Amygdala (tissue), 56 donors: ENCODE measurements around the gene BTBD16.

ENCODE experiments used
- DNase-seq, 56 donors: peaks; one replicate each; lab custom pipeline; 2025; lab: John Stamatoyannopoulos, UW

BTBD16 gene

DNA sequence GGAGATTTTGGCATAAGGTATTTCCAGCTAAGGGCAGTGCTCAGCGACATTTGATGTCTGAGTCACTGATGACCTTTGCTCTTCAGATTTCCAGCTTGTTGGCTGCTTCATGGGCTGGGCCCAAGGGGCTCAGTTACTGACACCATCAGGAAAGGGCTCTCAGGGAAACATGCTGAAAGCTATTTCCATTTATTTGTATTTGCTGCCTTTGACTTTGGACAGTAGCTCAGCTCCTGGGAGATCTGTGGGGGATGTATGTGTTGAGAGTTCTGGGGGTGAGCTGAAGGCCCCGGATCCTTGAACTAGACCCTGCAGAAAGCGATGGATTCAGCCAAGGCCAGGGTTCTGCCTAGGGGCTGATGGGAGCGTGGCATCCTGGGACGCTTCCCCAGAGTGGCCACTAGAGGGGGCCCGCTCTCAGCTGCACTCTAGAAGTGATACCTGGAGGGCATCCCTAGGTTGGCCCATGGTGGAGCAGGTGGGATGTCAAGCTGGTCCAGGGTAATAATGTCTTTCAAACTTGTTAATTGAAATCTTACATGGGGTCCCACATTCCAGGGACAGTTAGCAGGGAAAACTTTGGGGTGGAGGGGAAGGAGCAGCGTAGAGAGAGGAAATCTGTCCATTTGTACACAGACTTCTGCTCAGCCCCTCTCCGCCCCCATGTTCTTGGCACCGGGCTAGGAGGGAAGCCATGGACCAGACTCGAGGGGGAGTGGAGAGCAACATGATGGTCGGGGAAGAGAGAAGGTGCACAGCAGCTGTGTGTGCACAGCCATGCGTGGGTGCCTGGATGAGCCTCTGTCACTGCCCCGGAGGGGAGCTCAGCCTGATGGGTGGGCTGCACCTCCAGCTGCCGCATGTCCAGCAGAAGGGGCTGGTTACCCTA, 3.0 kb upstream of the BTBD16 start:
- DNase-seq, result peak in 24 of 56 donors; percentile 4 to 53 (median 18)

DNA sequence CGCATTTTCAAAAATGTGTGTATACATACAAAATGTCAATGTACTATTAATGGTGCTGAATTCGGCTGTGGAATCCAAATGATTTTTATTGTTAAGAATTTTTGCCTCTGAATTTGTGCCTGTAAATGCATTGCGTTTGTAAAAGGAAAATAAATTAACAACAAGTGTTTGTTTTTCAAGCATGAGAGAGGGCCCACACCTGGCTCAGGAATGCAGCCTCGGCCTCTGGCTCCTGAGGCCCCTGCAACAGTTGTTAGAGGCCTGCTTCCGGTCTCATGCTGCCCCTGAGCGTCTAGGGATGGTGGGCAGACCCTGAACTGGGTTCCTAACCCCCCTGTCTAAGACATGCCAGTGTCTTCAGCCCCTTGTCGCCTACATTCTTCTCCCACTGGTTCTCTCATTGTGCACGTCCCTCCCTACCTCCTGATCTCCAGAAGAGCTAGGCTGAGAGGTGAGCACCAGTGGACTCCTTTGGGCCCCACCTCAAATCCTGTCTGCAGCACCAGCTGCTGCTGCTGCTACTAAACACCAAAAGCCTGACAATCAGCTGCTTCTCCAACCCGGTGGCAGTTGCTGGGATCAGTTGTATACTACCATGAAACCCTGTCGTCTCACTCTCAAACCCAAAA, 1.9 kb upstream of the BTBD16 start:
- DNase-seq, result no peak

DNA sequence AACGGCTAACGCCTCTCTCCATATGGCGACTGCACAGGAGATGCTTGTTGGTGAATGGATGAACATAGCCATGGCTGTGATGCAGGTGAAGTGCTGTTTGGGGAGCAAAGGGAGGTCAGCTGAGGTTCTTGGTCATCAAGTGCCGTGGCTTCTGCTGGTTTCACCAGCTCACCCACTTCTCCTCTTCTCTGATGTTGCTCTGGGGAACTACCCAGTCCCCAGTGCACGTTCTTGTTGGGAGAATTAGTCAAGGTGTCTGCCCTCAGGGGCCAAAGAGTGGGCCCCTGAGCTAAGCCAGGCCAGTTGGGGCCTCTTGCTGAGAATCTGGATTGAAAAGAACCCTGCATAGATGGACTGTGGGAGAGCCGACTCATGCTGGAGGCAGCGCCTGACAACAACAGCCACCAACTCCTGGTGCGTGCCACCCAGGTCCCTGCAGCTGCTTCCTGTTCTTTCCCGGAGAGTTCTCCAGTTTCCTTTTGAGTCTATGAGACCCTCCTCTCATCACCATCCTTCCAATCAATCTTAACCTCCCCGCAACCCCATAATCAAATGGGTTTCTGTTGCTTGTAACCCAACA, 3.0 kb downstream of the BTBD16 start:
- DNase-seq, result no peak

DNA sequence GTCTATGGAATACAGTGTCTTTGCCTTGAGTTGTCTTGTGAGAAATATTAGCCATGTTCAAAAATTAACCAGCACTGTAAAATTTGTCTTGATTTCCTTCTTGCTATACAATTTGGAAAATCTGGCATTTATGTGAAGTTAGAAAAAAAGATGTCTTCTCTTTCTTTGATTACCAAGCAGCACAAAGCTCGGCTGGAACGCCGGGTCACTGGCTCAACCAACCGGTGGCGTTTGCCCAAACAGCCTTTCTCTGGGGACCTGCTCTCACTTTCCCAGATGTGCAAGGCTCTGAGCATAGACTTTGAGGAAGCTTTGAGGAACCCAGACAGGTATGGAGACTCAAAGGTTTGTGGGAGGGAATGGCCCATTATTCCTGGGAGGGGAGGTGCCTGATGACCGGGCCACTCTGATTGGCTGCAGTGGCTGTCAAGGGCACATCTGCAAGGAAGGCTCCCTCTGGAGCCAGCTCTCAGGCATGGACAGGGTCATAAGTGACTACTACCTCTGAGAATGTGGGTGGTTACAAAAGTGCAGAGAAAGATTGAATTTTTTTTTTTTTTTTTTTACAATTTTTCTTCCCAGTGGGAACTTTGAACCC, 5.6 kb downstream of the BTBD16 start:
- DNase-seq, result no peak

DNA sequence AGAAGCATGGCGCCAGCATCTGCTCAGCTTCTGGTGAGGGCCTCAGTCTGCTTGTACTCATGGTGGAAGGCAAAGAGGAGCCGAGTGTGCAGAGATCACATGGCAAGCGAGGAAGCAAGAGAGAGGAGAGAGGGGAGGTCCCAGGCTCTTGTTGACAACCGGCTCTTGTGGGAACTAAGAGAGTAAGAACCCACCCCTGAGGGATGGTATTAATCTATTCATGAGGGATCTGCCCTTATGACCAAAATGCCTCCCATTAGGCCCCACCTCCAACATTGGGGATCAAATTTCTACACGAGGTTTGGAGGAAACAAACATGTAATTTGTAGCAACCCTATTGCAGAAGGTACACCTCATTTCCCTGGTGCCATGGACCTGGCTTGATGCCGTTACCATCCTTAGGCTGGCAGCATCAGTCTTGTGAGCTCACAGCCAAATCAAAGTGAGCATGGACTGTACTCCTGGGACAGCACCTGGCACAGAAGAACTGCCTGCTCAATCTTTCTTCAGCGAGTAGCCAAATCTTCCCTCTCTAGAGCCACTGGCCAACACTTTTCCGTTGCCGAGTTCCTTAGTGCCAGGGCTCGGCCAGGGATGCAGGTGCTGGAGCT, 6.5 kb downstream of the BTBD16 start:
- no peak for DNase-seq

DNA sequence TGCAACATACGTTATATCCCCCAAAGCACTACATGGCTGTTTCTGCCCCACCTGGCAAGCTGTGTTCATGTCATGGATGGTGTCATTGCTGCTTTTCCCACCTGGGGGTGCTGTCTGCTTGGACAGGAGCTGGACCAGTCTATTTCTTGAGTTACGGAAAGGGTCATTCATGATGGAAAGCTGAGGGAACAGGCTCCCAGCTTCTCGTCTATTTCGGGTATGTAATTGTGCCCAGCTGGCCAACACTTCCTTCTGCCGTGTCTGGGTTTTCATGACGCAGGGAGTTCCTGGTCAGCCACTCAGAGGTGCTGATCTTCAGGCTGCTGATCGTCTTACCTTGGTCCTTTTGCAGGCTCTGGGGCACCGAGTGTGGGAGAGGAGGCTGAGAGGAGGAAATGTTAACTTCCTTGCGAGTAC, 8.6 kb downstream of the BTBD16 start:
- DNase-seq, result peak in 32 of 56 donors; percentile 11 to 78 (median 38)

DNA sequence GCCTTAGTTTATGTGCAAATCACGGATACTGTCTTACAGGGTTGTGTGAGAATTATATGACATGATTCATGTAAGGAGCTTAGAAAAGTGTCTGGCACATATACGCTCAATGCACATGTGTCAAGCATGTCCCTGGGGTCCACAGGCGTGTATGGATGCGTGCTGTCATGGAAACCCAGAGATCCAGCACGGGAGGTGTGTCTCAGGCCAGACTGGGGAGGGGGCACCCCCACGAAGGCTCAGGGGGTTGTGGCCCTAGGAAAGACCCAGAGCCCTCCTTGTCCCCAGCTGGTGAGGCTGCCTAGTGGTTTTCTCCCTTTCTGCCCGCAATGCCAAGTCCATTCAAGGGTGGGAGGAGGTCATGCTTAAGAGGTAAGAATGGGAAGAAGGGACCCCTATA, 9.1 kb downstream of the BTBD16 start:
- DNase-seq, result no peak

DNA sequence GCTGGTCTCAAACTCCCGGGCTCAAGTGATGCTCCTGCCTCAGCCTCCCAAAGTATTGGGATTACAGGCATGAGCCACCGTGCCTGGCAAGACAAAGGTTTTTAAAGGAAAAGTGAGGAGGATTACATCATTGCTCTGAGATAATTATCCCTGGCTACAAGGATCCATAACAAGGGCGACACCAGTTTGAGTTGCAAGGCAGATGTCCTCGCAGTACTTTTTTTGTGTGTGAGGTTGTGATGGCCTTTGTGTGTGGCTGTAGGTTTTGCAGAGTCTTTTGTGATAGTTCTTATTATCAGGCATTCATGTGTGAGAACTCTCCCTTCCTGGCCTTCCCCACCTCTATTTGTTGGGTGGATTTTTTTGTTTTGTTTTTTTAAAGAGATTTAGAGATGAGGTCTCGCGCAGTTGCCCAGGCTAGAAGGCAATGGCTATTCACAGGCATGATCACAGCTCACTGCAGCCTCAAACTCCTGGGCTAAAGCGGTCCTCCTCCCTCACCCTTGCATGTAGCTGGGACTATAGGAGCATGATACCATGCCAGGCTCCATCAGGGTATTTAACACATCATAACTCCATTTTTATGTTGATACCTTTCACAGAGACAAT, 10.0 kb downstream of the BTBD16 start:
- DNase-seq, result no peak

DNA sequence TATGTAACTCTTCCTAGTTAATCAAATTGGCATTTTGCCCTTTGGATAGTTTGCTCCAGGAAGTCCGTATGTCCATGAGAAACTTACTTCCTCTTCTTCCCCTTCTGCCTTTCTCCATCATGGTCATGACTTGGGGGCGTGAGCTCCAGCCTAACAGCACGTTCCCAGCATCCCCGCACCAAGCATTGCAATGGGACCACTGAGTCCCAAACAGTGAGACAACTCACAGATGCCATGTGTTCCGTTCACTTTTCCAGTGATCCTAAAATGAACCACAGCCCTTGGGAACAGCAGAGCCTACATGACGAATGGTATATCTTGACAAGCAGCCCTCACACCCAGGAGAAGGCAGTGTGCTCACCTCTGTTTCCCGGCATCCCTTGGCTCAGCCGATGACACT, 10.7 kb downstream of the BTBD16 start:
- DNase-seq, result no peak

DNA sequence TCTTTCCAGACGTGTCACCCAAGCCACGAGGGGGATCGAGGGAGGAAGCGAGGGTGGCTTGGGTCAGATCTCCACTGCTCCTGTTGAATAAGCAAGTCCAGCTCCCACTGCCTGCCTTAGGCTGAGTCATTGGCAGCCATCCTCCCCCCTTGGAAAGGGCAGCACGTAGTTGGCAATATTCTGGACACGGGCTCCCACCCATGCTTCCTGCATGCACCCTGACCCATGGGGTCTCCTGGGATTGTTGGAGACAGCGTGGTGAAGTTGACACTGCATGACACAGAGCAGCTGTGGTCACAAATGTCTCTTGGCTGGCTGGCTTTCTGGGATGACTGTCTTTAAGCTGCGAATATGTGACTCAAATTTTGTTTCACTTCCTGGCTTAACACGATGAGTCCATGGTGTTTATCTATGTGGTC, 11.2 kb downstream of the BTBD16 start:
- DNase-seq, result no peak

DNA sequence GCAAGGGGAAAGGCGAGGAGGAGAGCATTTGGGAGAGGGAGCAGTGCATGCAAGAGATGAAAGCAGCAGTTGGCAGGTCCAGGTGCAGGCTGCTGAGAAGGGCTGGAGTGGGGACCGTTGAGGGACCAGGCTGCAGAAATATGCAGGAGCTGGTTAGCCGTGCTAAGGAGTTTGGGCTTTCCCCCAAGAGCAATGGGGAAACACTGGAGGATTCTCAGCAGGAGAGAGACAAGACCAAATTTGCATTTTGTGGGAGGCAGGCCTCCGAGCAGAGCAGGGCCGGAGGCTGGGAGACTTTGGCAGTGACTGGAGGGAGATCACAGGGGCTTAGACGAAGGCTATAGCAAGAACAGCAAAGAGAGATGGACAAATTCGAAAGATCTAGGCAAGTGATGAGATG, 11.8 kb downstream of the BTBD16 start:
- DNase-seq, result no peak

DNA sequence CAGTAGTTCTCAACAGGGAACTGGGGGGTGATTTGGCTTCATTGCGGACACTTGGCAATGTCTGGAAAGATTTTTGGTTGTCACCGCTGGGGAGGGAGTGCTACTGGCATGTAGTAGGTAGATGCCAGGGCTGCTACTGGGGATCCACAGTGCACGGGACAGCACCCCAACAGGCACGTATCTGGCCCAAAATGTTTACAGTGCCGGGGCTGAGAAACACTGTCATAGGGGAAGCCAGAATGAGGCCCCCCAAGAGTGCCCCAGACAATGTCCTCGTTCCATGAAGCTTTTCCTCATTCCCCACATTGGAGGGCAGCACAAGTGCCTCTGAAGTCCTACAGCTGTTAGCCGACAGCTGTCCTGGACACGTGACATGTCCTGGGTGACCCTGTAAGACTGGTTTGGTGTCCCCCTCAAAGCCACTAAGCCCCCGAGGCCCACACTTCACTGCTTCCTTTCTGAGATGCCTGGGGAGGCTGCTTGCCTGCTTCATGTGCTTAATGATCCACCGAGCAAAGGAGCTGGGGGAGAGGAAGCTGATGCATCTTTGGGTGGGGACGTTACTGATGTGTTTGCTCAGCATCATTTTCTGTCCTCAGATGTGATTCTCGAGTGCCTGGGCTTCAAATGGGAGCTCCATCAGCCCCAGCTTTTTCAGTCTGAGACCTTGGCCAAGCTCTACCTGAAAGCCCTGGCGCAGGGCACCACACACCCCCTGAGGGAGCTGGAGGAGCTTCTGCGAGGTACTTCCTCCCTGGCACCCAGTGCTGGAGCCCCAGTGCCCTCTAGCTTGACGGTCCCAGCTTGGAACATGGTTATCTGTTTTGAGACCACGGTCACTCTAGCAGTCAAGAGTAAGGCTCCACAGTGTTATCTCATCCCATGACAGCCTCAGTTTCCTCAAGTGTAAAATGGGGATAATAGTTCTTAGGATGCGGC, 14.7 kb downstream of the BTBD16 start:
- DNase-seq, result no peak

DNA sequence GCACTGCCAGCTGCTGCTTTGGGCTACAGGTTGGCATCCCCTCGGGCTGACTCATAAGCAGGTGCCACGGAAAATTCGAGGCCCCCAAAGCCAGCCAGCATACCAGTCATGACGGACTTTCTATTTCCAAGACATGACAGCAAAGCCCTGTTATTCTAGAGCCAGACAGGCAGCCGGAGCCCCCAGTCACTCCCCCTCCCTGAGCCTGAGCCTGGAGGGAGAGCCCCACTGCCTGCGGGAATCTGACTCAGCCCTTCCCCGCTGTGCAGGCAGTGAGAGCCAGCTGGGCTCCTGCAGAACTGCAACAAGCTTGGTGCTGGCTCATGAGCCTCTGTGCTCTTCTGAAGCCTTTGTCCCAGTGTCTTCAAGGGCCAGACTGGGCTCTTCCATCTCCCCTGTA, 15.8 kb downstream of the BTBD16 start:
- DNase-seq, result peak in 36 of 56 donors; percentile 3 to 83 (median 52)

DNA sequence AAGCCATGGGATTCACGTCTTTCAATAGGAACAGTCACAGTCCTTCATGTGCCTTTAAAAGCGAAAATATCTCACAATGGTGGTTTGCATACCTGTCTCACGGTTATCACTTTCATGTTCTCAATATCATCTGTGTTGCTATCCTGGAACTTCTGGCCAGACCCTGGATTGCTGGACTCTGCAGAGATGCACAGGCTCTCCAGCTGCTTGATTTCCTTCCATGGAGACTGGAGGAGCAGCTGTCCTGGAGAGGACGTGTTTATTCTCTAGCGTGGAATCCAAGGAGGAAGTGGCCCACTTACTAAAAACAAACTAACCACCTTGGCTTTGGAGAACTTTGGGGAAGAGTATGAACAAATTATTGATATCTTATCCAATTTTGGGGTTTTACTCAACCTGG, 16.5 kb downstream of the BTBD16 start:
- no peak for DNase-seq

DNA sequence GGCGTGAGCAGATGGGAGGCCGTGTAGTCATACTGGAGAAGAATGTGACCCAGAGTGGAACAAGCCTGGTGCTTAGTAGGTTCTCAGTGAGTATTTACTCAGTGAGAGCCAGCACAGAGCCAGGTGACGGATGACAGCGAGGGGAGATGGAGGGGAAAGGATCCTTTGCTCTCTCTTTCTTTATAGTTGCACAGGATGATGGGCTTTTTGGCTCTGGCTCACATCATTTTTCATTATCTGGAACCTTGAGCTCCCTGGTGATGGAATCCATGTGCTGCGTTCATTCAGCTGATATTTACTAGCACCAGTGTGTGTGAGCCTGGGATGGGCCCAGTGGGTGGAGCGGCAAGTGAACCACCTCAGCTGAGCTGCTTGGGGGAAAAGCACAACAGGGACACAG, 17.2 kb downstream of the BTBD16 start:
- no peak for DNase-seq

DNA sequence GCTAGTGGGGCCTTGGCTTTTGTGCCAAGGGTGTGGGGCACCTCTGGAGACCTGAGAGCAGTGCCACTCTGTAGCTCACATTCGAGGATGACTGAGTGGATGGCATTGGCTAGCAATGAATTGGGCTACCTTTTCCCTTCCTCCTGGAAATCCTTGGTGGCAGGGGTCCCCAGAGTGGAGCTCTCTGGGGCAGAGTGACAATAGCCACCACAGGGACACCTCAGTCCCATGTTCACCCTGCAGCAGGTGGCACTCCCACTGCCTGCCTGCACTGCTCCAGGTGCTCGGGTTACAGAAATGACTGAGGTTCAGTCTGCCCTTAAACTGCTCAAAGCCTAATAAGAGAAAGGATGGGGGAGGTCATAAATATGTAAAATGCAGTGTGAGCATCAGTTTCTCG, 17.8 kb downstream of the BTBD16 start:
- no peak for DNase-seq

DNA sequence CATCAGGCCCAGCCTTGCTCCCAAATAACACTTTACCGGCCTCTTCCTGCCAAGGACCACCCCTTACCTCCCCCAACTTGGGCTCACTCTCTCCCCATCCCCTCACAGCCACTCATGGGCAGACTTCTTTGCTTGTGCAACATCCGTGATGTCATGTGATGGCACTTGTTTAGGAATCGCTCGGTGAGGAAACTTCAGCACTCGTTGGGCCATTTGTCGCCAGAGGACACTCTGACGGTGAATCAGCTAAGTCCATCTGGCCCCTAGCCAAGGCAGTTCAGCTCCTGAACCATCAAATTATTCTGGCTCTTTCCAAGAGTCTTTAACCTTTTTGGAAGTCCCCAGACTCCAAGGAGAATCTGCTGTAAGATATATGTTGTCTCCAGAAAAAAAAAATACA, 19.2 kb downstream of the BTBD16 start:
- no peak for DNase-seq

DNA sequence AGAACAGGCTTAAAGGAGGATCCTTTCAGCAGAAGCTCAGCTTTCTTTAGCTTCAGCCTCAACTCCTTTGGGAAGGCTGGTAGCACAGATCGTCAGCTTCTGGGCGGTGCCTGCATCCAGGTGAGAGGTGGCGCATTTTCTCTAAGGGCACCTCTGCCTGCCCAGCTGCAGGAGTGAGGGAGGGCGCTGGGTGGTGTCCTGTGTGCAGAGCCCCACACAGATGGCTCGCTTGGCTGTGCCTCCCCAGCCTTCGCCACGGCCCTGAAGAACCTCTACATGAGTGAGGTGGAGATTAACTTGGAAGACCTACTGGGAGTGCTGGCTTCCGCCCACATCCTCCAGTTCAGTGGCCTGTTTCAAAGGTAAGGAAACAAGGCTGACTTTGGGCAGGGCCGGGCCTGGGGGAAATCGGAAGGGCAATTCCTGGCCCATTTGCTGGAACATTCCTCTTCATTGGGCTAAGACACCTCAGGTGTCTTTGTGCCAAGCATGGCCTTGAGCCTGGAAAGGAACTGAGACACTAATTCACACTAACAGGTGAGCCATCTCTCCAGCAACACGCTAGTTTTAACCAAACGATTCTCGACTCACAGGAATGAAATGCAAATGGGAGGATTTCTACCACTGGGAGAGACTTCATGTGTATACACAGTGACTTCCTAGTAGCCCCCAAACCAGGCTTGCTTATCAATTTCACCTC, 19.9 kb downstream of the BTBD16 start:
- no peak for DNase-seq

DNA sequence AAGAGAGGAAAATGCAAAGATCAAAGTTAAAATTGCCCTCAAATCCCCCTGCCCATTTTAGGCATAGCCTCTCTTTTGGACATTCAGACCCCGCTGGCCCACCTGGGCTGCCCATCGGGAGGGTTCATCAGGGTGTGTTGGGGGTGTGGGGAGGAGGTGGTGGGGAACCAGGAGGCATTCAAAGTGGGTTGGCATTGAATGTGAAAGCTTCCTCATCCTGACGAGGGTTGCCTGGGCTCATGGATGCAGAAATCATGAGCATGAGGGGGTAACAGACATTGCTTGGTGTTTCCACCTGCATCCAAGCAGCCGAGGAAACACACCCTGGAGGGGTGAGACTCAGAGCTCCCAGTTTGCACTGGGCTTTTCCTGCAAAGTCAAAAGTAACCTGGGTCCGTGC, 20.6 kb downstream of the BTBD16 start:
- DNase-seq, result no peak
